ENCODE data around the gene AHRR.

GRCh38 chr5:470961-471749, 149.6 kb downstream of the AHRR start:
- TF ChIP-seq YY1 (IDR thresholded peaks at IDR 0.05; ENCODE audit: low read depth) (no peak), CEBPB (IDR thresholded peaks at IDR 0.05) (no peak), TAF1 (IDR thresholded peaks at IDR 0.05; ENCODE audit: low read depth) (no peak), REST (IDR thresholded peaks at IDR 0.05; ENCODE audit: low read depth) (no peak), EP300 (IDR thresholded peaks at IDR 0.05; ENCODE audit: borderline replicate concordance) (no peak), MAX (IDR thresholded peaks at IDR 0.05) (no peak), EGR1 (IDR thresholded peaks at IDR 0.05) (no peak), CREB1 (IDR thresholded peaks at IDR 0.05; ENCODE audit: low read depth) (no peak), ZBTB7A (IDR thresholded peaks at IDR 0.05; ENCODE audit: low read depth) (no peak), TCF12 (IDR thresholded peaks at IDR 0.05; ENCODE audit: low read depth) (no peak), NFIC (IDR thresholded peaks at IDR 0.05) (no peak), RAD21 (IDR thresholded peaks at IDR 0.05; ENCODE audit: low read depth) (no peak)
